GM06990 (cell line): Measurements from ENCODE around the gene TOR1AIP2.
"Not testable (repeated sequence)": the region's sequence is repeated elsewhere in the genome, so short reads cannot be mapped to it uniquely, and the experiment has no call there.

Experiments used
- DNase-seq: peaks from one replicate; pipeline ENCODE4 v3.0.0-alpha.2; 2011; ENCODE audit not compliant: insufficient read length; ENCODE audit errors: extremely low read depth
- H3K27me3 ChIP-seq: replicated peaks from 2 replicates; pipeline ENCODE4 v1.6.0; 2011; ENCODE audit warnings: low read length; ENCODE audit not compliant: control insufficient read depth, insufficient read depth
- H3K36me3 ChIP-seq: 2 replicates; pipeline ENCODE4 v1.5.1; 2011; ENCODE audit warnings: low read length; ENCODE audit not compliant: control insufficient read depth, insufficient read depth
- H3K4me3 ChIP-seq: replicated peaks from 2 replicates; pipeline ENCODE4 v1.5.1; 2011; ENCODE audit warnings: low read depth, mild to moderate bottlenecking, control low read depth, low read length
- TF ChIP-seq, protein P1 (sequence below): IDR thresholded peaks from 2 replicates; pipeline ENCODE4 v1.5.1; 2011; ENCODE audit warnings: low read length, control low read depth, mild to moderate bottlenecking, inconsistent platforms; ENCODE audit not compliant: insufficient read depth, poor library complexity, severe bottlenecking

The TOR1AIP2 gene

DNA sequence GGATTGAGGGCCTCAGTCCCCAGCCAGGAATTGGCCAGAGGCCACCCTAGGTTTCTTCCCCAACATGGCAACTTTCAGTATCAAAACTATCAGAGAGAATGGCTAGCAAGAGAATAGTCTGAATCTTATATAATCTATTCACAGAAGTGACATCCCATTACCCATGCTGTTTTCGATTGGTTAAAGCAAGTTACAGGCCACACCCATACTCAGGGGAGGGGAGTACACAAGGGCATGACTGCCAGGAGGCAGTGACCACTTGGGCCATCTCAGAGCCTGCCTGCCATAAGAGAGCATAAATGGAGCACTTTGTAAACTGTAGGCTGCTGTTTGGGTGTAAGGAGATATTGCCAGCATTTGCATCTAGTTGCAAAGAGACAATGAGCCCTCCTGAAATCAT is 69.1 kb downstream of the TOR1AIP2 start:
- Histone ChIP-seq H3K36me3 (no peaks in the 10 kb centered on the region), H3K4me3 (no peak overlapping the region), H3K27me3 (no peaks in the 10 kb centered on the region; the same call in none of the 2 replicates)
- DNase-seq, result no peak
- TF ChIP-seq, protein P1, sequence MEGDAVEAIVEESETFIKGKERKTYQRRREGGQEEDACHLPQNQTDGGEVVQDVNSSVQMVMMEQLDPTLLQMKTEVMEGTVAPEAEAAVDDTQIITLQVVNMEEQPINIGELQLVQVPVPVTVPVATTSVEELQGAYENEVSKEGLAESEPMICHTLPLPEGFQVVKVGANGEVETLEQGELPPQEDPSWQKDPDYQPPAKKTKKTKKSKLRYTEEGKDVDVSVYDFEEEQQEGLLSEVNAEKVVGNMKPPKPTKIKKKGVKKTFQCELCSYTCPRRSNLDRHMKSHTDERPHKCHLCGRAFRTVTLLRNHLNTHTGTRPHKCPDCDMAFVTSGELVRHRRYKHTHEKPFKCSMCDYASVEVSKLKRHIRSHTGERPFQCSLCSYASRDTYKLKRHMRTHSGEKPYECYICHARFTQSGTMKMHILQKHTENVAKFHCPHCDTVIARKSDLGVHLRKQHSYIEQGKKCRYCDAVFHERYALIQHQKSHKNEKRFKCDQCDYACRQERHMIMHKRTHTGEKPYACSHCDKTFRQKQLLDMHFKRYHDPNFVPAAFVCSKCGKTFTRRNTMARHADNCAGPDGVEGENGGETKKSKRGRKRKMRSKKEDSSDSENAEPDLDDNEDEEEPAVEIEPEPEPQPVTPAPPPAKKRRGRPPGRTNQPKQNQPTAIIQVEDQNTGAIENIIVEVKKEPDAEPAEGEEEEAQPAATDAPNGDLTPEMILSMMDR, result no peak

DNA sequence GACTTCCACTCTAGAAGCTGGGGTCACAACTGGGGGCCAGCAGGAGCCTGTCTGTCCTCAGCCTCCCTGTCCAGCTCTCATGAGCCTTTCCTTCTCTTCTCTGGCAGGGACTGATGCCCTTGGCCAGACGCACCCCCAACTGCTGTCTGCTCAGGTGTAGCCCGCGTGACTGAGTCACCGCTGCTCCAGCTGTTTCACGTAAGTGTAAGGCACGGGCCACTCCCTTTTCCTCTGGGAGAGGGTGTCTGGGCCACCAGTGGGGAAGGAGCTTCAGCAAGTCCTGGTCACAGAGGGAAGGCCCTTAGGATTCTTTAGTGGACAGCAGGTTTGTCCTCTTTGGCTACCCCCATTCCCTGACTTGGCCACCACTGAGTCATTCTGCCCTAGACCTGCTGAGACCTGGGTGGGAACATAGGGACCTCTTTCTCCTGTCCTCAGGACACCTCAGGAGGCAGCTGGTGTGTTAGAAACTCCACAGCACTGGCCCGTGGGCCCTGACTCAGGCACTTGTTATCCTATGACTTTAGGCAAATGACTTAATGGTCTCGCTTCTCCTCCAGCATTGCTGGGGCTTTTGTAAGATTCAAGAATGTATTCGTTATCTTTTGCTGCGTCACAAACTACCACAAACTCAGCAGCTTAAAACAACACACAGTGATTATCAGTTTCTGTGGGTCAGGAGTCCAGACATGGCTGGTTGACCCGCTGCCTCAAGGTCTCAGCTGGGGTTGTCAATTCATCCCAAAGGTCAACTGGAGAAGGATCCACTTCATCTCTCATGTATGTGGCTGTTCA is 69.7 kb downstream of the TOR1AIP2 start:
- H3K36me3 ChIP-seq, result no peaks in the 10 kb centered on the region
- H3K4me3 ChIP-seq, result no peak overlapping the region
- TF ChIP-seq, protein P1, result no peak
- H3K27me3 ChIP-seq, result no peaks in the 10 kb centered on the region; the same call in none of the 2 replicates
- no peak for DNase-seq

DNA sequence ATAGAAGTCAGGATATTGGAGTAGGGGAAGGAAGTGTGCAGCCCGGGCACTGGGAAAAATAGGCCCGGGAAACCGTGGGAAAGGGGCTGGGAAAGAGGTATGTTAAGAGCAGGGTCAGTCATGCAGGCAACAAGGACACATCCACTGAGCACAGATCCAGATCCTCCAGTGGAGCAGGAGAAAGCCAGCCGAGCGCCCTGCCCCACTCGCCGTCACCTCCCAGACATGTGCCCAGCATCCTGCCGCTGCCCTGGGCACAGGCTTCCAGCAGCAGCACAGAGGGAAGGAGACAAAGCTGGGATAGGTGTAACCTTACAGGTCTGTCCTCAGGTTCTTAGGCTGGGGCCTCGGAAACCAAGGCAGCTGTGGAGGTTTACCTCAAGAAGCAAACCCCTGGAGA is 70.3 kb downstream of the TOR1AIP2 start:
- TF ChIP-seq, protein P1, result no peak
- no peaks in the 10 kb centered on the region; the same call in none of the 2 replicates for H3K27me3 ChIP-seq
- DNase-seq, result no peak

DNA sequence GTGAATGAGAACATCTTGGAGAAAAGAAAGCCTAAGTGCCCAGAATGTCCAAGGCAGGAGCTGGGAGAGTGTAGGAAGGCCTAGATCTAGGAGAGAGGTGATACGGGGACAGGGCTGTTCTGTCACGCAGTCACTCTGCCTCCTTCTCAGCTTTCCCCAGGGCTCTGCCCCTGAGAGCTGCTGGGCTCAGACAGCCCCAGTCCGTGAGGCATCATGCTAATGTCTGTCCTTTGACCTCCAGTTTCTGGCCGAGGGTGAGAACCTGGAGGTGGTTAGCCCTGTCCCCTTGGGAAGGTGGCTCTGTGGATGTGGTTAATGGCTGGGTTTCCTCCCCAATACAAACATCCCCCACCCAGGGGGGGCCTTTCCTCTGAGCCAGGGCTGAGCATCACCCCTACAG is 71.3 kb downstream of the TOR1AIP2 start:
- H3K27me3 ChIP-seq, result no peaks in the 10 kb centered on the region; the same call in none of the 2 replicates
- TF ChIP-seq, protein P1, result no peak
- no peak overlapping the region for H3K4me3 ChIP-seq
- DNase-seq, result no peak
- no peaks in the 10 kb centered on the region for H3K36me3 ChIP-seq

More for the DNA sequence above, 70.3 kb downstream of the TOR1AIP2 start:
- no peak overlapping the region for H3K4me3 ChIP-seq
- H3K36me3 ChIP-seq, result no peaks in the 10 kb centered on the region

DNA sequence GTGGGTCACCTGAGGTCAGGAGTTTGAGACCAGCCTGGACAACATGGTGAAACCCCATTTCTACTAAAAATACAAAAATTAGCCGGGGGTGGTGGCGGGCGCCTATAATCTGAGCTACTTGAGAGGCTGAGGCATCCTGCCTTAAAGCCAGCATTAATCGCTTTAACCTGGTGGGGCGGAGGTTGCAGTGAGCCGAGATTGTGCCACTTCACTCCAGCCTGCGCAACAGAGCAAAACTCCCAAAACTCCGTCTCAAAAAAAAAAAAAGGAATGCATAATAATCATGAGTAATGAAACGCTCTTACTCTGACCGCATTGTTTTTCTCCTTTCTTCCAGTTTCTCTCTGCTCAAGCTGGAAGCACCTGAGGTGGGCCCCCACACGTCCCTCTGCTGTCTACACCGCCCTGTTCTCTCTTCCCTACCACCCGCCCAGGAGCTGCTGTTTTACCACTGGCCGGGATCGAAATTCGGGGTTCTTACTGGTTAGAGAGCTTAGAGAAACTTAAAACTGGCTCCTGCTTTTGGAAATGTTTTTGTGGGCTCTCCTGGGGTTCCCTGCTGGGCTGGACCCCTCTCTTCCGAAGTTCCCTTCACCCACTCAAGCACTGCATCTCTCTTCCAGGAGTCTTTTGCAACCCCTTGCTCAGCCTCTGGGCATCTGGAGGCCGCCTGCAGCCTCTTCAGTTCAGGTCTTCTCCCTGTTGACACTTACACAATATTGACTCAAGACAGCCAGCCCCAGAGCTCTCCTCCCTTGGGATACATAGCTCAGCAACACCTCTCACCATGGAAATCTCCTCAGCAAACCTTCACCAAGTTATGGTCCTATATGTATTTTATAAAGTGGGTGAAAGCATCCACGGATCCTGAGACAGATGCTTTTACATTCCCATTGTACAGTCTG is 72.1 kb downstream of the TOR1AIP2 start:
- Histone ChIP-seq H3K36me3 (no peaks in the 10 kb centered on the region), H3K27me3 (no peaks in the 10 kb centered on the region; the same call in 1 of the 2 replicates), H3K4me3 (no peak overlapping the region)
- no peak for DNase-seq
- TF ChIP-seq, protein P1, result no peak

DNA sequence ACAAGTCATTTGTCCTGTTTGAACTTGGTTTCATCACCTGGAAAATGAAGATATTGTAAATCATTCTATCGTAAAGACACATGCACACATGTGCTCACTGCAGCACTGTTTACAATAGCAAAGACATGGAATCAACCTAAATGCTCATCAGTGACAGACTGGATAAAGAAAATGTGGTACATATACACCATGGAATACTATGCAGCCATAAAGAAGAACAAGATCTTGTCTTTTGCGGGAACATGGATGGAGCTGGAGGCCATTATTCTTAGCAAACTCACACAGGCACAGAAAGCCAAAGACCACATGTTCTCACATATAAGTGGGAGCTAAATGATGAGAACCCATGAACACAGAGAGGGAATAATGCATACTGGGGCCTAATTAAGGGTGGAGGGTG is 73.2 kb downstream of the TOR1AIP2 start:
- H3K4me3 ChIP-seq, DNase-seq, H3K36me3 ChIP-seq, H3K27me3 ChIP-seq: not testable (repeated sequence)
